ENCODE results near the gene MYCBP2. TPM values are rescaled to one million over a fixed set of nuclear protein-coding genes. Genes with fewer than 3 reads are reported as not detected.

The MYCBP2 gene
- total RNA-seq, 1 donor = 155 TPM

GRCh38 chr13:77180011-77180410 lies 146.9 kb downstream of the MYCBP2 start:
- H3K4me3 ChIP-seq (ENCODE audit: insufficient read depth, low read length) = no peak overlapping the region
- no peak overlapping the region for H2AFZ ChIP-seq (ENCODE audit: low read length)
- no peak overlapping the region for H3K27ac ChIP-seq (ENCODE audit: low read depth, low read length)
- peaks cover 27% of the 10 kb centered on the region for H3K36me3 ChIP-seq (ENCODE audit: insufficient read depth, low read length)
- H4K20me1 ChIP-seq (ENCODE audit: insufficient read depth, low read length) = no peaks in the 10 kb centered on the region
- no peak overlapping the region for H3K4me2 ChIP-seq (ENCODE audit: insufficient read depth, low read length)
- no peak for TF ChIP-seq CTCF (IDR thresholded peaks at IDR 0.05; ENCODE audit: extremely low read depth, low read depth, low read length)
- no peaks in the 10 kb centered on the region for H3K27me3 ChIP-seq (ENCODE audit: insufficient read depth, low read length)
- no peaks in the 10 kb centered on the region for H3K4me1 ChIP-seq (ENCODE audit: insufficient read depth, low read length)
- no peaks in the 10 kb centered on the region for H3K79me2 ChIP-seq (ENCODE audit: insufficient read depth, low read length)
- H3K9me3 ChIP-seq (ENCODE audit: low read depth, low read length) = no peaks in the 10 kb centered on the region
- no peak for DNase-seq (ENCODE audit: insufficient read length, low spot score, missing footprints)

DNA sequence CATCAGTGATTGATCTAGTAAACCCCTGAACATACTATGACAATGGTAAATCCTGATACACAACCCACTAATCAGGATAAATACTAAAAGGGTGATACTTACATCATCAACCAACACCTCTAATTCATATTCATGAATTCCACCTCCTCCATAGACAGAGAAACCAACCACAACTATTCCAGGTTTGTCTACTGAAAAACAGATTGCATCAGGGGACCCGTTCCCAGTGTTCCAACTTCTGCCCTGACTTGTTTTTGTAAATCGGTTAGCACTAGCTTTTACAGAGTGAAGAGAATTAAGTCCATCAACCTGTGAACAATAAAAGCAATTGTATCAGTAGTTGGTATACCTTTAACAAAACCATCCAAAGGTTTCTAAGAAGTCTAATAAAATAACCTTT lies 149.2 kb downstream of the MYCBP2 start:
- H3K36me3 ChIP-seq (ENCODE audit: insufficient read depth, low read length) = peaks cover 32% of the 10 kb centered on the region

GRCh38 chr13:77176350-77176749 lies 150.5 kb downstream of the MYCBP2 start:
- Histone ChIP-seq H3K4me2 (ENCODE audit: insufficient read depth, low read length) (no peak overlapping the region), H3K4me1 (ENCODE audit: insufficient read depth, low read length) (no peaks in the 10 kb centered on the region), H3K4me3 (ENCODE audit: insufficient read depth, low read length) (no peak overlapping the region), H3K79me2 (ENCODE audit: insufficient read depth, low read length) (no peaks in the 10 kb centered on the region), H3K27me3 (ENCODE audit: insufficient read depth, low read length) (no peaks in the 10 kb centered on the region), H2AFZ (ENCODE audit: low read length) (no peak overlapping the region), H4K20me1 (ENCODE audit: insufficient read depth, low read length) (no peaks in the 10 kb centered on the region), H3K27ac (ENCODE audit: low read depth, low read length) (no peak overlapping the region), H3K9me3 (ENCODE audit: low read depth, low read length) (no peaks in the 10 kb centered on the region), H3K36me3 (ENCODE audit: insufficient read depth, low read length) (peaks cover 39% of the 10 kb centered on the region)
- TF ChIP-seq CTCF (IDR thresholded peaks at IDR 0.05; ENCODE audit: extremely low read depth, low read depth, low read length) = no peak
- DNase-seq (ENCODE audit: insufficient read length, low spot score, missing footprints) = no peak

More for the DNA sequence above, 149.2 kb downstream of the MYCBP2 start:
- Histone ChIP-seq H3K4me3 (ENCODE audit: insufficient read depth, low read length) (no peak overlapping the region), H4K20me1 (ENCODE audit: insufficient read depth, low read length) (no peaks in the 10 kb centered on the region), H2AFZ (ENCODE audit: low read length) (no peak overlapping the region), H3K27ac (ENCODE audit: low read depth, low read length) (no peak overlapping the region), H3K4me2 (ENCODE audit: insufficient read depth, low read length) (no peak overlapping the region), H3K9me3 (ENCODE audit: low read depth, low read length) (no peaks in the 10 kb centered on the region), H3K27me3 (ENCODE audit: insufficient read depth, low read length) (no peaks in the 10 kb centered on the region), H3K79me2 (ENCODE audit: insufficient read depth, low read length) (no peaks in the 10 kb centered on the region), H3K4me1 (ENCODE audit: insufficient read depth, low read length) (no peaks in the 10 kb centered on the region)
- TF ChIP-seq CTCF (IDR thresholded peaks at IDR 0.05; ENCODE audit: extremely low read depth, low read depth, low read length) = no peak
- DNase-seq (ENCODE audit: insufficient read length, low spot score, missing footprints) = no peak

- H3K36me3 ChIP-seq (ENCODE audit: insufficient read depth, low read length) = peaks cover 26% of the 10 kb centered on the region
- DNase-seq (ENCODE audit: insufficient read length, low spot score, missing footprints) = no peak
Observed at GRCh38 chr13:77172650-77173049, 154.2 kb downstream of the MYCBP2 start.

More at GRCh38 chr13:77172650-77173049, 154.2 kb downstream of the MYCBP2 start:
- no peak overlapping the region for H3K4me3 ChIP-seq (ENCODE audit: insufficient read depth, low read length)
- H2AFZ ChIP-seq (ENCODE audit: low read length) = no peak overlapping the region
- no peaks in the 10 kb centered on the region for H3K9me3 ChIP-seq (ENCODE audit: low read depth, low read length)
- no peak overlapping the region for H3K4me2 ChIP-seq (ENCODE audit: insufficient read depth, low read length)
- H4K20me1 ChIP-seq (ENCODE audit: insufficient read depth, low read length) = no peaks in the 10 kb centered on the region
- H3K79me2 ChIP-seq (ENCODE audit: insufficient read depth, low read length) = no peaks in the 10 kb centered on the region
- no peak overlapping the region for H3K27ac ChIP-seq (ENCODE audit: low read depth, low read length)
- TF ChIP-seq CTCF (IDR thresholded peaks at IDR 0.05; ENCODE audit: extremely low read depth, low read depth, low read length) = no peak
- no peaks in the 10 kb centered on the region for H3K27me3 ChIP-seq (ENCODE audit: insufficient read depth, low read length)
- no peaks in the 10 kb centered on the region for H3K4me1 ChIP-seq (ENCODE audit: insufficient read depth, low read length)

All from osteoblast (primary cell).